H1 (cell line): ENCODE measurements around the gene PAIP1. TPM values are rescaled to one million over a fixed set of nuclear protein-coding genes. Genes with fewer than 3 reads are reported as not detected.

Experiments used
- CTCF ChIP-seq, 3 experiments: IDR thresholded peaks; 1 replicate in 2 of 3; 2 replicates in 1 of 3; pipeline versions ENCODE4 v1.5.1 to v1.6.1; 2011; ENCODE audit warnings: low read length in 3 of 3, mild to moderate bottlenecking in 3 of 3, inconsistent platforms in 2 of 3, low read depth in 1 of 3, moderate library complexity in 1 of 3; ENCODE audit not compliant: insufficient read depth in 1 of 3; ENCODE audit errors: control extremely low read depth in 1 of 3
- FOSL1 ChIP-seq: IDR thresholded peaks from 2 replicates; pipeline ENCODE4 v1.6.1; 2011; ENCODE audit warnings: mild to moderate bottlenecking, low read depth, low read length, moderate library complexity; ENCODE audit not compliant: insufficient read depth
- KDM5A ChIP-seq: fragments of 200-600 bp; IDR thresholded peaks from 2 replicates; pipeline ENCODE4 v1.7.1; 2012; ENCODE audit warnings: mild to moderate bottlenecking, low read length, inconsistent platforms, mixed read lengths
- POLR2A ChIP-seq, 2 experiments: IDR thresholded peaks; 1 replicate in 1 of 2; 2 replicates in 1 of 2; pipeline ENCODE4 v1.6.1; 2011; ENCODE audit warnings: low read depth in 2 of 2, low read length in 2 of 2, mild to moderate bottlenecking in 2 of 2; ENCODE audit errors: control extremely low read depth in 1 of 2
- POLR2AphosphoS5 ChIP-seq: IDR thresholded peaks from 2 replicates; pipeline ENCODE4 v1.6.1; 2011; ENCODE audit warnings: low read depth, low read length
- RBBP5 ChIP-seq: IDR thresholded peaks from 2 replicates; pipeline ENCODE4 v1.7.1; 2012; ENCODE audit warnings: low read depth, mild to moderate bottlenecking, inconsistent platforms, low read length, moderate library complexity, borderline replicate concordance
- TEAD4 ChIP-seq: IDR thresholded peaks from 2 replicates; pipeline ENCODE4 v1.6.1; 2012; ENCODE audit warnings: low read depth, low read length, inconsistent platforms, mixed read lengths
- polyA plus RNA-seq, 7 experiments: library from polyadenylated mRNA; depleted of rRNA in 3 of 7; stranded (reverse) in 5 of 7; unstranded in 2 of 7; fragments of >200 nt in 5 of 7; fragments of 200-250 nt in 2 of 7; gene quantifications; 1 replicate in 5 of 7; 2 replicates in 1 of 7; 4 replicates in 1 of 7; pipeline versions ENCODE4 v1.2.1 to v1.2.3, GENCODE V29; 2011 to 2013; ENCODE audit warnings: missing spikeins in 2 of 7, mixed read lengths in 2 of 7
- total RNA-seq: library from RNA; stranded (reverse); fragmentation: NEBNext Ultra II Directional; extraction: Animal tissue kit (Norgen Biotek cat#: 25700); gene quantifications from 2 replicates; pipeline ENCODE4 v1.2.1, GENCODE V29; 2021
- TF ChIP-seq, protein P1 (sequence below): fragments of 300-600 bp; sonication (generic); IDR thresholded peaks from 2 replicates; pipeline ENCODE4 v1.7.1; 2012; ENCODE audit warnings: low read length, moderate library complexity, mild to moderate bottlenecking, inconsistent platforms; ENCODE audit not compliant: insufficient replicate concordance

PAIP1 gene
- total and polyA plus RNA-seq, 2 of the 8 experiments (the other 6 are each of a cell fraction or from before 2014, with no cell fraction given), result 62.9 to 89.5 TPM

DNA sequence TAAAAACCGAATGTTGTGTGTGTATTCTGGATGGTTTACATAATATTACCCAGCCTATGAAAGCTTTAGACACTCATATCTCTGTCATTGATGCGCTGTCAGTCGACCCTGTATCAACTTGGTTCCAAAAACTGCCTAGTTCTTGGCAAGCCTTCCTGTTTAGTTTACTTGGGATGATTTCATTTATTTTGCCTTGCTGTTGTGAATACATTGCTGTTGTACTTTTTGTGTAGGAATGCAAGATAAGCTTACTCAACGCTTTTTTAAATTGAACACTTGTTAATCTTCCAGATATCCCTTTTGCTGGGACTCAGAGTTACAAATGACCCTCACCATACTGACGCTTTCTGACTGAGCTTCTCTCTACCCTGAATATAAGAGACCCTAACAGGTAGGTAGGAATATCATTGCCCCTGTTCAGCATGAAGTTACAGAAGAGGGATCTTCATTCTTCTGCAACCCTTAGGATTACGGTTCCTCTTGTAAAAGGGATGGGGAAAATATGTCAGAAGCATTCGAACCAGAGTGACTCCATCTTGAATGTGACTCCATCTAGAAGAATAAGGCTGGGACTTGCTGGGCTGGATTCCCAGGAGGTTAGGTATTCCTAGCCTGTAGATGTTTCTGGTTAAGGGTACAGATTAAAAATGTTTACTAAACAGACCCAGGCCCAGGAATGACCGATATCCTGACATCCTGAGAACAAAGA, 13.7 kb upstream of the PAIP1 start (continued):
- TF ChIP-seq, protein P1, sequence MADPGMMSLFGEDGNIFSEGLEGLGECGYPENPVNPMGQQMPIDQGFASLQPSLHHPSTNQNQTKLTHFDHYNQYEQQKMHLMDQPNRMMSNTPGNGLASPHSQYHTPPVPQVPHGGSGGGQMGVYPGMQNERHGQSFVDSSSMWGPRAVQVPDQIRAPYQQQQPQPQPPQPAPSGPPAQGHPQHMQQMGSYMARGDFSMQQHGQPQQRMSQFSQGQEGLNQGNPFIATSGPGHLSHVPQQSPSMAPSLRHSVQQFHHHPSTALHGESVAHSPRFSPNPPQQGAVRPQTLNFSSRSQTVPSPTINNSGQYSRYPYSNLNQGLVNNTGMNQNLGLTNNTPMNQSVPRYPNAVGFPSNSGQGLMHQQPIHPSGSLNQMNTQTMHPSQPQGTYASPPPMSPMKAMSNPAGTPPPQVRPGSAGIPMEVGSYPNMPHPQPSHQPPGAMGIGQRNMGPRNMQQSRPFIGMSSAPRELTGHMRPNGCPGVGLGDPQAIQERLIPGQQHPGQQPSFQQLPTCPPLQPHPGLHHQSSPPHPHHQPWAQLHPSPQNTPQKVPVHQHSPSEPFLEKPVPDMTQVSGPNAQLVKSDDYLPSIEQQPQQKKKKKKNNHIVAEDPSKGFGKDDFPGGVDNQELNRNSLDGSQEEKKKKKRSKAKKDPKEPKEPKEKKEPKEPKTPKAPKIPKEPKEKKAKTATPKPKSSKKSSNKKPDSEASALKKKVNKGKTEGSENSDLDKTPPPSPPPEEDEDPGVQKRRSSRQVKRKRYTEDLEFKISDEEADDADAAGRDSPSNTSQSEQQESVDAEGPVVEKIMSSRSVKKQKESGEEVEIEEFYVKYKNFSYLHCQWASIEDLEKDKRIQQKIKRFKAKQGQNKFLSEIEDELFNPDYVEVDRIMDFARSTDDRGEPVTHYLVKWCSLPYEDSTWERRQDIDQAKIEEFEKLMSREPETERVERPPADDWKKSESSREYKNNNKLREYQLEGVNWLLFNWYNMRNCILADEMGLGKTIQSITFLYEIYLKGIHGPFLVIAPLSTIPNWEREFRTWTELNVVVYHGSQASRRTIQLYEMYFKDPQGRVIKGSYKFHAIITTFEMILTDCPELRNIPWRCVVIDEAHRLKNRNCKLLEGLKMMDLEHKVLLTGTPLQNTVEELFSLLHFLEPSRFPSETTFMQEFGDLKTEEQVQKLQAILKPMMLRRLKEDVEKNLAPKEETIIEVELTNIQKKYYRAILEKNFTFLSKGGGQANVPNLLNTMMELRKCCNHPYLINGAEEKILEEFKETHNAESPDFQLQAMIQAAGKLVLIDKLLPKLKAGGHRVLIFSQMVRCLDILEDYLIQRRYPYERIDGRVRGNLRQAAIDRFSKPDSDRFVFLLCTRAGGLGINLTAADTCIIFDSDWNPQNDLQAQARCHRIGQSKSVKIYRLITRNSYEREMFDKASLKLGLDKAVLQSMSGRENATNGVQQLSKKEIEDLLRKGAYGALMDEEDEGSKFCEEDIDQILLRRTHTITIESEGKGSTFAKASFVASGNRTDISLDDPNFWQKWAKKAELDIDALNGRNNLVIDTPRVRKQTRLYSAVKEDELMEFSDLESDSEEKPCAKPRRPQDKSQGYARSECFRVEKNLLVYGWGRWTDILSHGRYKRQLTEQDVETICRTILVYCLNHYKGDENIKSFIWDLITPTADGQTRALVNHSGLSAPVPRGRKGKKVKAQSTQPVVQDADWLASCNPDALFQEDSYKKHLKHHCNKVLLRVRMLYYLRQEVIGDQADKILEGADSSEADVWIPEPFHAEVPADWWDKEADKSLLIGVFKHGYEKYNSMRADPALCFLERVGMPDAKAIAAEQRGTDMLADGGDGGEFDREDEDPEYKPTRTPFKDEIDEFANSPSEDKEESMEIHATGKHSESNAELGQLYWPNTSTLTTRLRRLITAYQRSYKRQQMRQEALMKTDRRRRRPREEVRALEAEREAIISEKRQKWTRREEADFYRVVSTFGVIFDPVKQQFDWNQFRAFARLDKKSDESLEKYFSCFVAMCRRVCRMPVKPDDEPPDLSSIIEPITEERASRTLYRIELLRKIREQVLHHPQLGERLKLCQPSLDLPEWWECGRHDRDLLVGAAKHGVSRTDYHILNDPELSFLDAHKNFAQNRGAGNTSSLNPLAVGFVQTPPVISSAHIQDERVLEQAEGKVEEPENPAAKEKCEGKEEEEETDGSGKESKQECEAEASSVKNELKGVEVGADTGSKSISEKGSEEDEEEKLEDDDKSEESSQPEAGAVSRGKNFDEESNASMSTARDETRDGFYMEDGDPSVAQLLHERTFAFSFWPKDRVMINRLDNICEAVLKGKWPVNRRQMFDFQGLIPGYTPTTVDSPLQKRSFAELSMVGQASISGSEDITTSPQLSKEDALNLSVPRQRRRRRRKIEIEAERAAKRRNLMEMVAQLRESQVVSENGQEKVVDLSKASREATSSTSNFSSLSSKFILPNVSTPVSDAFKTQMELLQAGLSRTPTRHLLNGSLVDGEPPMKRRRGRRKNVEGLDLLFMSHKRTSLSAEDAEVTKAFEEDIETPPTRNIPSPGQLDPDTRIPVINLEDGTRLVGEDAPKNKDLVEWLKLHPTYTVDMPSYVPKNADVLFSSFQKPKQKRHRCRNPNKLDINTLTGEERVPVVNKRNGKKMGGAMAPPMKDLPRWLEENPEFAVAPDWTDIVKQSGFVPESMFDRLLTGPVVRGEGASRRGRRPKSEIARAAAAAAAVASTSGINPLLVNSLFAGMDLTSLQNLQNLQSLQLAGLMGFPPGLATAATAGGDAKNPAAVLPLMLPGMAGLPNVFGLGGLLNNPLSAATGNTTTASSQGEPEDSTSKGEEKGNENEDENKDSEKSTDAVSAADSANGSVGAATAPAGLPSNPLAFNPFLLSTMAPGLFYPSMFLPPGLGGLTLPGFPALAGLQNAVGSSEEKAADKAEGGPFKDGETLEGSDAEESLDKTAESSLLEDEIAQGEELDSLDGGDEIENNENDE, result no peak
- TF ChIP-seq POLR2AphosphoS5 (no peak), TEAD4 (no peak), CTCF (IDR thresholded peaks at IDR 0.05; ENCODE audit: control extremely low read depth in 1 of 3, insufficient read depth in 1 of 3, low read depth in 1 of 3, low read length in 3 of 3) (no peak), FOSL1 (no peak), RBBP5 (no peak), POLR2A (IDR thresholded peaks at IDR 0.05; ENCODE audit: control extremely low read depth in 1 of 2, low read depth in 2 of 2, low read length in 2 of 2) (no peak), KDM5A (no peak)
